Mammary epithelial cell (primary cell): ENCODE data around the gene SOCS4.

Source experiments
- EZH2 ChIP-seq: IDR thresholded peaks from 2 replicates; pipeline ENCODE4 v1.6.1; 2012; ENCODE audit warnings: low read length, inconsistent platforms, borderline replicate concordance
- TF ChIP-seq, protein P1 (sequence below), 2 donors: IDR thresholded peaks in 1 of 2; conservative IDR thresholded peaks in 1 of 2; 2 replicates each; pipeline ENCODE4 v1.5.1; 2011 to 2012; ENCODE audit warnings: inconsistent platforms in 2 of 2, low read length in 2 of 2, mild to moderate bottlenecking in 2 of 2, control low read depth in 1 of 2, low read depth in 1 of 2; ENCODE audit not compliant: insufficient read depth in 1 of 2; ENCODE audit errors: extremely low read depth in 1 of 2

GRCh38 chr14:55053500-55053899 is 26.5 kb downstream of the SOCS4 start:
- TF ChIP-seq, protein P1, sequence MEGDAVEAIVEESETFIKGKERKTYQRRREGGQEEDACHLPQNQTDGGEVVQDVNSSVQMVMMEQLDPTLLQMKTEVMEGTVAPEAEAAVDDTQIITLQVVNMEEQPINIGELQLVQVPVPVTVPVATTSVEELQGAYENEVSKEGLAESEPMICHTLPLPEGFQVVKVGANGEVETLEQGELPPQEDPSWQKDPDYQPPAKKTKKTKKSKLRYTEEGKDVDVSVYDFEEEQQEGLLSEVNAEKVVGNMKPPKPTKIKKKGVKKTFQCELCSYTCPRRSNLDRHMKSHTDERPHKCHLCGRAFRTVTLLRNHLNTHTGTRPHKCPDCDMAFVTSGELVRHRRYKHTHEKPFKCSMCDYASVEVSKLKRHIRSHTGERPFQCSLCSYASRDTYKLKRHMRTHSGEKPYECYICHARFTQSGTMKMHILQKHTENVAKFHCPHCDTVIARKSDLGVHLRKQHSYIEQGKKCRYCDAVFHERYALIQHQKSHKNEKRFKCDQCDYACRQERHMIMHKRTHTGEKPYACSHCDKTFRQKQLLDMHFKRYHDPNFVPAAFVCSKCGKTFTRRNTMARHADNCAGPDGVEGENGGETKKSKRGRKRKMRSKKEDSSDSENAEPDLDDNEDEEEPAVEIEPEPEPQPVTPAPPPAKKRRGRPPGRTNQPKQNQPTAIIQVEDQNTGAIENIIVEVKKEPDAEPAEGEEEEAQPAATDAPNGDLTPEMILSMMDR (conservative IDR thresholded peaks at IDR 0.05 in 1 of 2, IDR thresholded peaks at IDR 0.05 in 1 of 2; ENCODE audit: extremely low read depth in 1 of 2, insufficient read depth in 1 of 2, low read depth in 1 of 2, low read length in 2 of 2) = no peak
- no peak for TF ChIP-seq EZH2
